ENCODE data around the gene MBNL2.

The MBNL2 gene

GRCh38 chr13:97223711-97224541 lies 1.8 kb downstream of the MBNL2 start:
- peak overlapping the region; percentile 74 for H3K4me3 ChIP-seq (ENCODE audit: control insufficient read depth, low read depth, low read length)
- TF ChIP-seq CTCF (conservative IDR thresholded peaks at IDR 0.05; ENCODE audit: control insufficient read depth, insufficient read depth, low read depth, low read length) = no peak
- peak; percentile 96 for DNase-seq (ENCODE audit: low read depth)

GRCh38 chr13:97224544-97225300 lies 2.6 kb downstream of the MBNL2 start:
- no peak for TF ChIP-seq CTCF (conservative IDR thresholded peaks at IDR 0.05; ENCODE audit: control insufficient read depth, insufficient read depth, low read depth, low read length)
- peak; percentile 58 for DNase-seq (ENCODE audit: low read depth)
- peak overlapping the region; percentile 74 for H3K4me3 ChIP-seq (ENCODE audit: control insufficient read depth, low read depth, low read length)

GRCh38 chr13:97225533-97225932 lies 3.4 kb downstream of the MBNL2 start:
- TF ChIP-seq CTCF (conservative IDR thresholded peaks at IDR 0.05; ENCODE audit: control insufficient read depth, insufficient read depth, low read depth, low read length) = no peak
- peak overlapping the region; percentile 74 for H3K4me3 ChIP-seq (ENCODE audit: control insufficient read depth, low read depth, low read length)
- DNase-seq (ENCODE audit: low read depth) = no peak

GRCh38 chr13:97226013-97226412 lies 3.9 kb downstream of the MBNL2 start:
- H3K4me3 ChIP-seq (ENCODE audit: control insufficient read depth, low read depth, low read length) = no peak overlapping the region
- TF ChIP-seq CTCF (conservative IDR thresholded peaks at IDR 0.05; ENCODE audit: control insufficient read depth, insufficient read depth, low read depth, low read length) = no peak
- DNase-seq (ENCODE audit: low read depth) = no peak

GRCh38 chr13:97226788-97227627 lies 4.9 kb downstream of the MBNL2 start:
- H3K4me3 ChIP-seq (ENCODE audit: control insufficient read depth, low read depth, low read length) = no peak overlapping the region
- TF ChIP-seq CTCF (conservative IDR thresholded peaks at IDR 0.05; ENCODE audit: control insufficient read depth, insufficient read depth, low read depth, low read length) = no peak
- DNase-seq (ENCODE audit: low read depth) = no peak

GRCh38 chr13:97228850-97229521 lies 6.9 kb downstream of the MBNL2 start:
- no peak for TF ChIP-seq CTCF (conservative IDR thresholded peaks at IDR 0.05; ENCODE audit: control insufficient read depth, insufficient read depth, low read depth, low read length)
- no peak for DNase-seq (ENCODE audit: low read depth)
- no peak overlapping the region for H3K4me3 ChIP-seq (ENCODE audit: control insufficient read depth, low read depth, low read length)
